NCI-H345 treated with DMSO at 0.1 percent for 48 hours (cell line): Measurements from ENCODE around the gene TTC23.
"Not testable (repeated sequence)": the region's sequence is repeated elsewhere in the genome, so short reads cannot be mapped to it uniquely, and the experiment has no call there.

Experiments
- DNase-seq: peaks from one replicate; lab custom pipeline; 2025; ENCODE audit not compliant: unreplicated experiment; lab: John Stamatoyannopoulos, UW

TTC23 gene

GRCh38 chr15:99250494-99250856, 1.1 kb upstream of the TTC23 start:
- DNase-seq: no peak

- no peak for DNase-seq
Measured at GRCh38 chr15:99250001-99250400, 620 bp upstream of the TTC23 start.

GRCh38 chr15:99248000-99248715, 1.2 kb downstream of the TTC23 start:
- DNase-seq: no peak

- DNase-seq: no peak
Measured at GRCh38 chr15:99247062-99247461, 2.3 kb downstream of the TTC23 start.

- no peak for DNase-seq
Measured at GRCh38 chr15:99244306-99244705, 5.1 kb downstream of the TTC23 start.

- no peak for DNase-seq
Measured at GRCh38 chr15:99241752-99242151, 7.6 kb downstream of the TTC23 start.

- DNase-seq: no peak
Measured at GRCh38 chr15:99239545-99240198, 9.7 kb downstream of the TTC23 start.

GRCh38 chr15:99238849-99239248, 10.5 kb downstream of the TTC23 start:
- DNase-seq: no peak

- DNase-seq: not testable (repeated sequence)
Measured at GRCh38 chr15:99234160-99234559, 15.2 kb downstream of the TTC23 start.

GRCh38 chr15:99232740-99233139, 16.6 kb downstream of the TTC23 start:
- DNase-seq: no peak

GRCh38 chr15:99230867-99231266, 18.5 kb downstream of the TTC23 start:
- no peak for DNase-seq

- no peak for DNase-seq
Measured at GRCh38 chr15:99228120-99228770, 21.1 kb downstream of the TTC23 start.

- no peak for DNase-seq
Measured at GRCh38 chr15:99226802-99227201, 22.6 kb downstream of the TTC23 start.

- DNase-seq: no peak
Measured at GRCh38 chr15:99224372-99225214, 24.8 kb downstream of the TTC23 start.

- DNase-seq: peak; percentile 2
Measured at GRCh38 chr15:99213187-99213811, 36.1 kb downstream of the TTC23 start.

- no peak for DNase-seq
Measured at GRCh38 chr15:99212406-99212805, 37.0 kb downstream of the TTC23 start.

- DNase-seq: no peak
Measured at GRCh38 chr15:99211926-99212325, 37.5 kb downstream of the TTC23 start.

GRCh38 chr15:99210334-99210733, 39.0 kb downstream of the TTC23 start:
- DNase-seq: no peak

GRCh38 chr15:99209326-99209725, 40.1 kb downstream of the TTC23 start:
- DNase-seq: no peak

GRCh38 chr15:99207672-99208071, 41.7 kb downstream of the TTC23 start:
- no peak for DNase-seq

GRCh38 chr15:99202176-99202552, 47.2 kb downstream of the TTC23 start:
- no peak for DNase-seq
